Endothelial cell of umbilical vein (primary cell): Measurements from ENCODE around the gene LRRC59. TPM values are rescaled to one million over a fixed set of nuclear protein-coding genes. Genes with fewer than 3 reads are reported as not detected.

Source experiments
- BruUV-seq: library from RNA; stranded (reverse); fragments of 400-500 nt; replicated peaks from 2 replicates; lab custom pipeline; 2021; lab: Mats Ljungman, UMichigan
- CTCF ChIA-PET: fragments of 300-600, 350-600 bp; sonication (Branson Sonifier 250); formaldehyde crosslinking; loops from one replicate; lab custom pipeline; 2021; ENCODE audit warnings: antibody characterized with exemption, inconsistent platforms; lab: Charles Lee
- POLR2A ChIA-PET: fragments of 300-600, 350-600 bp; sonication (Branson Sonifier 250); formaldehyde crosslinking; loops from one replicate; lab custom pipeline; 2021; ENCODE audit warnings: antibody characterized with exemption, inconsistent platforms; lab: Charles Lee
- DNase-seq: peaks from one replicate; pipeline ENCODE4 v3.0.0-alpha.2; 2011; ENCODE audit warnings: low read depth, low spot score
- FAIRE-seq: peaks from 2 replicates; lab custom pipeline; 2011; peaks lifted over from hg19 to GRCh38; lab: Jason Lieb, UNC
- H2AFZ ChIP-seq: 2 replicates; pipeline ENCODE4 v1.6.0; 2012; ENCODE audit warnings: low read depth, low read length, control low read depth, inconsistent platforms
- H3K27ac ChIP-seq: 2 replicates; pipeline ENCODE4 v1.5.1; 2011; ENCODE audit warnings: low read depth, mild to moderate bottlenecking, control low read depth, low read length, moderate library complexity; ENCODE audit not compliant: insufficient read depth
- H3K27me3 ChIP-seq, 2 experiments: 2 replicates each; pipeline versions ENCODE4 v1.6.0 to v1.6.1; 2011; ENCODE audit warnings: low read length in 2 of 2, mixed read lengths in 1 of 2; ENCODE audit not compliant: control insufficient read depth in 2 of 2, insufficient read depth in 2 of 2
- H3K36me3 ChIP-seq, 2 experiments: 2 replicates in 1 of 2; 3 replicates in 1 of 2; pipeline ENCODE4 v1.5.1; 2011; ENCODE audit warnings: low read length in 2 of 2, mild to moderate bottlenecking in 1 of 2, moderate library complexity in 1 of 2; ENCODE audit not compliant: control insufficient read depth in 2 of 2, insufficient read depth in 2 of 2; ENCODE audit errors: extremely low read depth in 1 of 2
- H3K4me1 ChIP-seq: 3 replicates; pipeline ENCODE4 v1.5.1; 2011; ENCODE audit warnings: mild to moderate bottlenecking, low read length; ENCODE audit not compliant: control insufficient read depth, insufficient read depth; ENCODE audit errors: extremely low read depth
- H3K4me2 ChIP-seq: 2 replicates; pipeline ENCODE4 v1.6.1; 2011; ENCODE audit warnings: low read length, control low read depth, mixed read lengths; ENCODE audit not compliant: insufficient read depth
- H3K4me3 ChIP-seq, 3 experiments: fragments of 200-600 bp in 1 of 3; sonication (generic), shearing (Covaris generic) in 1 of 3; replicated peaks in 1 of 3; 2 replicates each; pipeline ENCODE4 v1.5.1; 2011 to 2016; ENCODE audit warnings: control low read depth in 3 of 3, low read length in 3 of 3, mild to moderate bottlenecking in 2 of 3, inconsistent platforms in 1 of 3, low read depth in 1 of 3, moderate library complexity in 1 of 3; ENCODE audit not compliant: insufficient read depth in 1 of 3
- H3K79me2 ChIP-seq: 2 replicates; pipeline ENCODE4 v1.6.0; 2012; ENCODE audit warnings: low read length, inconsistent platforms; ENCODE audit not compliant: control insufficient read depth, insufficient read depth
- H3K9ac ChIP-seq: replicated peaks from 2 replicates; pipeline ENCODE3; 2011; ENCODE audit warnings: low read length, control low read depth; ENCODE audit not compliant: insufficient read depth; ENCODE audit errors: extremely low read depth
- H3K9me1 ChIP-seq: replicated peaks from 3 replicates; pipeline ENCODE4 v1.6.0; 2011; ENCODE audit warnings: mild to moderate bottlenecking, low read length; ENCODE audit not compliant: control insufficient read depth, insufficient read depth; ENCODE audit errors: extremely low read depth
- H3K9me3 ChIP-seq: replicated peaks from 2 replicates; pipeline ENCODE4 v1.5.1; 2012; ENCODE audit warnings: low read length, inconsistent platforms; ENCODE audit not compliant: control insufficient read depth, insufficient read depth
- H4K20me1 ChIP-seq: replicated peaks from 2 replicates; pipeline ENCODE3; 2011; ENCODE audit warnings: mild to moderate bottlenecking, low read length; ENCODE audit not compliant: control insufficient read depth, insufficient read depth; ENCODE audit errors: extremely low read depth
- EZH2 ChIP-seq: IDR thresholded peaks from 2 replicates; pipeline ENCODE4 v1.6.1; 2012; ENCODE audit warnings: borderline replicate concordance, low read depth, mild to moderate bottlenecking, moderate library complexity, low read length, inconsistent platforms; ENCODE audit not compliant: severe bottlenecking
- FOS ChIP-seq: IDR thresholded peaks from 2 replicates; pipeline ENCODE4 v1.6.1; 2011; ENCODE audit warnings: mild to moderate bottlenecking, low read length, moderate library complexity, borderline replicate concordance; ENCODE audit not compliant: insufficient read depth
- GATA2 ChIP-seq: IDR thresholded peaks from 2 replicates; pipeline ENCODE4 v1.7.0; 2011; ENCODE audit warnings: low read depth, mild to moderate bottlenecking, moderate library complexity, mixed read lengths, low read length; ENCODE audit not compliant: insufficient read length, insufficient read depth
- JUN ChIP-seq: IDR thresholded peaks from 2 replicates; pipeline ENCODE4 v1.6.1; 2011; ENCODE audit warnings: borderline replicate concordance, low read depth; ENCODE audit not compliant: insufficient read length, insufficient read depth
- MYC ChIP-seq: IDR thresholded peaks from one replicate; pipeline ENCODE4 v1.6.1; 2011; ENCODE audit warnings: mild to moderate bottlenecking, low read depth, low read length
- POLR2A ChIP-seq: IDR thresholded peaks from 2 replicates; pipeline ENCODE4 v1.6.1; 2012; ENCODE audit warnings: low read depth, mild to moderate bottlenecking, control low read depth, low read length
- POLR2AphosphoS5 ChIP-seq: IDR thresholded peaks from 2 replicates; pipeline ENCODE4 v1.6.1; 2012; ENCODE audit warnings: low read depth, mild to moderate bottlenecking, control low read depth, low read length, moderate library complexity; ENCODE audit not compliant: insufficient read depth
- dilution Hi-C: fragments of 300-500 bp; cut with MboI; formaldehyde crosslinking; loops from one replicate; pipeline ENCODE4 v1.15.0; 2019; ENCODE audit warnings: low sequenced_read_pairs; ENCODE audit not compliant: extremely low pct_ligation_motif_present
- intact Hi-C: fragments of 100-400 bp; cut with micrococcal nuclease; formaldehyde crosslinking; loops from one replicate; pipeline ENCODE4 v1.10.0; 2022
- polyA plus RNA-seq, 4 experiments: library from polyadenylated mRNA; depleted of rRNA in 3 of 4; stranded (reverse) in 3 of 4; unstranded in 1 of 4; fragments of >200 nt; gene quantifications; 2 replicates each; pipeline versions ENCODE4 v1.2.1 to v1.2.3, GENCODE V29; 2011 to 2012; ENCODE audit warnings: missing spikeins in 1 of 4
- total RNA-seq: library from RNA; stranded (reverse); gene quantifications from 2 replicates; pipeline ENCODE4 v1.2.3, GENCODE V29; 2021
- TF ChIP-seq, protein P1 (sequence below): IDR thresholded peaks from 2 replicates; pipeline ENCODE4 v1.6.1; 2011; ENCODE audit not compliant: insufficient read depth, insufficient read length
- TF ChIP-seq, protein P2 (sequence below), 2 donors: IDR thresholded peaks; 1 replicate in 1 of 2; 2 replicates in 1 of 2; pipeline ENCODE4 v1.5.1; 2011; ENCODE audit warnings: low read length in 2 of 2, mild to moderate bottlenecking in 2 of 2, moderate library complexity in 2 of 2, control low read depth in 1 of 2, inconsistent platforms in 1 of 2, low read depth in 1 of 2; ENCODE audit not compliant: insufficient read depth in 1 of 2; ENCODE audit errors: extremely low read depth in 1 of 2

The LRRC59 gene
- total and polyA plus RNA-seq, 2 donors (not counting 3 experiments of a cell fraction or from before 2014, with no cell fraction given): 93.9 to 183 TPM

GRCh38 chr17:50339381-50339780, 57.9 kb downstream of the LRRC59 start:
- intact Hi-C loops (no loop called here), dilution Hi-C loops (no loop called here)
- Histone ChIP-seq H3K4me3 (no peak overlapping the region), H4K20me1 (no peaks in the 10 kb centered on the region), H3K27me3 (peaks cover 11 to 27% of the 10 kb centered on the region in 2 experiments), H3K36me3 (no peaks in the 10 kb centered on the region), H2AFZ (no peak overlapping the region), H3K9me3 (no peaks in the 10 kb centered on the region), H3K9me1 (no peaks in the 10 kb centered on the region), H3K79me2 (no peaks in the 10 kb centered on the region), H3K4me2 (no peak overlapping the region), H3K4me1 (no peaks in the 10 kb centered on the region), H3K27ac (no peak overlapping the region), H3K9ac (no peak overlapping the region)
- DNase-seq (no peak), FAIRE-seq (no peak)
- ChIA-PET CTCF (interaction anchor here (0.9 to 1.3 kb wide), 3 partner anchors 22 to 170 kb away, joined by 3 to 4 read pairs (median 3); partner anchors contain the start of gene LRRC59), POLR2A (no interaction called here)
- no peak for TF ChIP-seq EZH2
- no peak for TF ChIP-seq POLR2AphosphoS5
- TF ChIP-seq, protein P1, sequence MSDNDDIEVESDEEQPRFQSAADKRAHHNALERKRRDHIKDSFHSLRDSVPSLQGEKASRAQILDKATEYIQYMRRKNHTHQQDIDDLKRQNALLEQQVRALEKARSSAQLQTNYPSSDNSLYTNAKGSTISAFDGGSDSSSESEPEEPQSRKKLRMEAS: no peak
- TF ChIP-seq JUN: no peak
- no peak for TF ChIP-seq POLR2A
- no peak for TF ChIP-seq FOS
- TF ChIP-seq MYC: no peak
- TF ChIP-seq, protein P2, sequence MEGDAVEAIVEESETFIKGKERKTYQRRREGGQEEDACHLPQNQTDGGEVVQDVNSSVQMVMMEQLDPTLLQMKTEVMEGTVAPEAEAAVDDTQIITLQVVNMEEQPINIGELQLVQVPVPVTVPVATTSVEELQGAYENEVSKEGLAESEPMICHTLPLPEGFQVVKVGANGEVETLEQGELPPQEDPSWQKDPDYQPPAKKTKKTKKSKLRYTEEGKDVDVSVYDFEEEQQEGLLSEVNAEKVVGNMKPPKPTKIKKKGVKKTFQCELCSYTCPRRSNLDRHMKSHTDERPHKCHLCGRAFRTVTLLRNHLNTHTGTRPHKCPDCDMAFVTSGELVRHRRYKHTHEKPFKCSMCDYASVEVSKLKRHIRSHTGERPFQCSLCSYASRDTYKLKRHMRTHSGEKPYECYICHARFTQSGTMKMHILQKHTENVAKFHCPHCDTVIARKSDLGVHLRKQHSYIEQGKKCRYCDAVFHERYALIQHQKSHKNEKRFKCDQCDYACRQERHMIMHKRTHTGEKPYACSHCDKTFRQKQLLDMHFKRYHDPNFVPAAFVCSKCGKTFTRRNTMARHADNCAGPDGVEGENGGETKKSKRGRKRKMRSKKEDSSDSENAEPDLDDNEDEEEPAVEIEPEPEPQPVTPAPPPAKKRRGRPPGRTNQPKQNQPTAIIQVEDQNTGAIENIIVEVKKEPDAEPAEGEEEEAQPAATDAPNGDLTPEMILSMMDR (IDR thresholded peaks at IDR 0.05; ENCODE audit: extremely low read depth in 1 of 2, insufficient read depth in 1 of 2, low read depth in 1 of 2, low read length in 2 of 2): no peak
- no peak for TF ChIP-seq GATA2
- no TSS peak for BruUV-seq
